Upper lobe of right lung (tissue), 1 donor: ENCODE data around the gene PDE9A. TPM values are rescaled to one million over a fixed set of nuclear protein-coding genes. Genes with fewer than 3 reads are reported as not detected.

ENCODE experiments used
- ATAC-seq: fragments of 200-7000 bp; cut with Tn5 transposase; one replicate; pipeline ENCODE4 v1.9.1; 2020; ENCODE audit warnings: mild to moderate bottlenecking, moderate library complexity
- DNase-seq: peaks from one replicate; pipeline ENCODE4 v3.0.0-alpha.2; 2020
- H3K27ac ChIP-seq: fragments of 200-600 bp; one replicate; pipeline ENCODE4 v1.8.0; 2022
- H3K27me3 ChIP-seq: fragments of 200-600 bp; one replicate; pipeline ENCODE4 v1.8.0; 2022; ENCODE audit warnings: mild to moderate bottlenecking
- H3K36me3 ChIP-seq: fragments of 200-600 bp; one replicate; pipeline ENCODE4 v1.8.0; 2022
- H3K4me1 ChIP-seq: fragments of 200-600 bp; one replicate; pipeline ENCODE4 v1.8.0; 2022
- H3K4me3 ChIP-seq: fragments of 200-600 bp; one replicate; pipeline ENCODE4 v1.8.0; 2022; ENCODE audit warnings: mild to moderate bottlenecking
- H3K9me3 ChIP-seq: fragments of 200-600 bp; one replicate; pipeline ENCODE4 v1.8.0; 2022
- intact Hi-C: fragments of 100-400 bp; cut with DNase I; formaldehyde crosslinking; loops from one replicate; pipeline ENCODE4 v1.11.0; 2022
- total RNA-seq: library from RNA; stranded (reverse); fragmentation: NEBNext Ultra II Directional; extraction: Animal tissue kit (Norgen Biotek cat#: 25700); gene quantifications from one replicate; pipeline ENCODE4 v1.2.1, GENCODE V29; 2021
- TF ChIP-seq, protein P1 (sequence below): fragments of 200-600 bp; IDR thresholded peaks from one replicate; pipeline ENCODE4 v1.8.0; 2022; ENCODE audit warnings: antibody characterized with exemption
- donor health status: DM: no; HTN: yes; CAD: no; lungs with severe emphysema.

PDE9A gene
- total RNA-seq, 1 donor from 2014 or later, result 15.3 TPM

DNA sequence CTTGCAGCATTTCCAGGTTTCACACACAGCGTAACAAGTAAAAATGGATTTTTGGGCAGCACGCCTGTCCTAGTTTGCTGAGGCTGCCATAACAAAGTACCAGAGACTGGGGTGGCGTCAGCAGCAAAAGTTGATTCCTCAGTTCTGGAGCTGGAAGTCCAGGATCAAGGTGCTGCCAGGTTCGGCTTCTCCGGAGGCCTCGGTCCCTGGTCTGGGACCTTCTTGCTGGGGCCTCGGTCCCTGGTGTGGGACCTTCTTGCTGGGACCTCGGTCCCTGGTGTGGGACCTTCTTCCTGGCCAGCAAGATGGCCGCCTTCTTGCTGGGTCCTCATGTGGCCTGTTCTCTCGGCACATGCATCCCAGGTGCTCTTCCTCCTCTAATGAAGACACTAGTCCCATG, 104.0 kb downstream of the PDE9A start:
- Histone ChIP-seq H3K4me3 (no peak overlapping the region), H3K27me3 (no peaks in the 10 kb centered on the region), H3K27ac (no peak overlapping the region), H3K4me1 (no peaks in the 10 kb centered on the region), H3K9me3 (no peaks in the 10 kb centered on the region), H3K36me3 (no peaks in the 10 kb centered on the region)
- ATAC-seq, result no peak
- DNase-seq, result no peak
- TF ChIP-seq, protein P1, sequence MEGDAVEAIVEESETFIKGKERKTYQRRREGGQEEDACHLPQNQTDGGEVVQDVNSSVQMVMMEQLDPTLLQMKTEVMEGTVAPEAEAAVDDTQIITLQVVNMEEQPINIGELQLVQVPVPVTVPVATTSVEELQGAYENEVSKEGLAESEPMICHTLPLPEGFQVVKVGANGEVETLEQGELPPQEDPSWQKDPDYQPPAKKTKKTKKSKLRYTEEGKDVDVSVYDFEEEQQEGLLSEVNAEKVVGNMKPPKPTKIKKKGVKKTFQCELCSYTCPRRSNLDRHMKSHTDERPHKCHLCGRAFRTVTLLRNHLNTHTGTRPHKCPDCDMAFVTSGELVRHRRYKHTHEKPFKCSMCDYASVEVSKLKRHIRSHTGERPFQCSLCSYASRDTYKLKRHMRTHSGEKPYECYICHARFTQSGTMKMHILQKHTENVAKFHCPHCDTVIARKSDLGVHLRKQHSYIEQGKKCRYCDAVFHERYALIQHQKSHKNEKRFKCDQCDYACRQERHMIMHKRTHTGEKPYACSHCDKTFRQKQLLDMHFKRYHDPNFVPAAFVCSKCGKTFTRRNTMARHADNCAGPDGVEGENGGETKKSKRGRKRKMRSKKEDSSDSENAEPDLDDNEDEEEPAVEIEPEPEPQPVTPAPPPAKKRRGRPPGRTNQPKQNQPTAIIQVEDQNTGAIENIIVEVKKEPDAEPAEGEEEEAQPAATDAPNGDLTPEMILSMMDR, result no peak
- intact Hi-C loops, result no loop called here

DNA sequence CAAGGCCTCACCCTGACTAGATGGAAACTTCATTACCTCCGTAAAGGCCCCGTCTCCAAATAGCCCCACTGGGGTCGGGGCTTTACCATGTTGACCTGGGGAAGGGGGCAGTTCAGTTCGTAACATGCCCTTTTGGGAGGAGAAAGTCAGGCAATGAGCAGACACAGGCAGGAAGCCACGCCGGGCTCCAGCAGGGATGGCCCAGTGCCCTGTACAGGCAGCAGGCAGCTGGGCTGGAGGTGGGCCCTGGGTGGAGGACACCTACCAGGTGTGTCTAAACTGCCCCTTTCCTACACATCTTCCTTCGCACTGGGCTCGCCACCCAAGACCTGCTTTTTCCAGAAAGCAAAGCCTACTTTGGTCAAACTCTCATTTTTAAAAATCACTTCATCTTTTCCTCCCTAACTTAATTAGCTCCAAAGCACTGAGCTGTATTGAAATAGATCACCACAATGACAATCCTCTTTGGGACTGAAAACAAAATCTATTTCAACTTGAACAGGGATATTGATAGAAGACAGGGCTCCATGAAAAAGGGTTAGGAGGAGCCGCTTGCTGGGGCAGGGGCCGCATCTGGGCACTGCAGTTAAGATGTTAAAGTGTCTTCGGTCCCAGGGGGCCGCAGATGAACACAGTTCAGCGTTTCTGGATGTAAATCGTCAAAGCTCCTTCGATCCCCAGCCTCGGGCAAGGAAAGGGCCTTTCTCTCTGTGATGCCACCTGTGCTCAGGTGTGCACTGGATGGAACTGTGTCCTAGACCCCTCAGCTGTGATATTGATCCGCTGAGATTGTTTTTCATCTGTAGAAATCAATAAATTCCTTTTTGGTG, 104.6 kb downstream of the PDE9A start:
- ATAC-seq (no peak), DNase-seq (no peak)
- intact Hi-C loops, result no loop called here
- no peak overlapping the region for H3K4me3 ChIP-seq
- no peak overlapping the region for H3K27ac ChIP-seq
- H3K36me3 ChIP-seq, result no peaks in the 10 kb centered on the region
- H3K4me1 ChIP-seq, result no peaks in the 10 kb centered on the region
- H3K27me3 ChIP-seq, result no peaks in the 10 kb centered on the region
- H3K9me3 ChIP-seq, result no peaks in the 10 kb centered on the region
- TF ChIP-seq, protein P1, result no peak

- intact Hi-C loops, result no loop called here
- ATAC-seq (no peak), DNase-seq (no peak)
- TF ChIP-seq, protein P1, result no peak
- no peaks in the 10 kb centered on the region for H3K27me3 ChIP-seq
- H3K4me3 ChIP-seq, result no peak overlapping the region
- H3K4me1 ChIP-seq, result no peaks in the 10 kb centered on the region
- H3K9me3 ChIP-seq, result no peaks in the 10 kb centered on the region
- H3K27ac ChIP-seq, result no peak overlapping the region
- H3K36me3 ChIP-seq, result no peaks in the 10 kb centered on the region
Measured at GRCh38 chr21:42758721-42759593, 105.5 kb downstream of the PDE9A start.

GRCh38 chr21:42759594-42759927, 106.1 kb downstream of the PDE9A start:
- no peak for ATAC-seq
- TF ChIP-seq, protein P1, result no peak
- H3K36me3 ChIP-seq, result no peaks in the 10 kb centered on the region

DNA sequence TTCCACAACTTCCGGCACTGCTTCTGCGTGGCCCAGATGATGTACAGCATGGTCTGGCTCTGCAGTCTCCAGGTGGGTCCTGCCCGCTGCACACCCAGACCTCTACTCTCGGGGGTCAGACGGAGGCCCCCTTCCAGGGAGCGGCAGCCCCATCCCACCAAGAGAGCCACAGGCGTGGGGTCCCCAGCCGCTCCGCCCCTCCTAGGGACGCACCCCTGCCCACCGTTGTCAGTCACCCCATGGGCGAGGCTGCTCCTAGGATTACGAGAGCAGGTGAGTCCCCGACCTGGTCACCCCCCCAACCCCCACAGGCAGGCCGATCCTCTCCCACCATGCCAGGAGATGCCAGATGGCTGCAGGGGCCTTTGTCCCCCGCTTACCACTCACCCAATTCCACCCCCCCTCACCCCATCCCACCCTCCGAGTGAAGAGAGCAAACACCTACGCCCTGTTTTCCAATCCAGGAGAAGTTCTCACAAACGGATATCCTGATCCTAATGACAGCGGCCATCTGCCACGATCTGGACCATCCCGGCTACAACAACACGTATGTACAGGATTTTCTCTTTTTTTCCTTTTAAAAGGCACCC, 107.0 kb downstream of the PDE9A start:
- Histone ChIP-seq H3K4me1 (no peaks in the 10 kb centered on the region), H3K27me3 (no peaks in the 10 kb centered on the region), H3K4me3 (no peak overlapping the region), H3K27ac (no peak overlapping the region), H3K9me3 (no peaks in the 10 kb centered on the region), H3K36me3 (no peaks in the 10 kb centered on the region)
- intact Hi-C loops, result no loop called here
- ATAC-seq, result no peak
- DNase-seq, result no peak
- TF ChIP-seq, protein P1, result no peak

More at GRCh38 chr21:42759594-42759927, 106.1 kb downstream of the PDE9A start:
- Histone ChIP-seq H3K9me3 (no peaks in the 10 kb centered on the region), H3K27me3 (no peaks in the 10 kb centered on the region), H3K27ac (no peak overlapping the region), H3K4me1 (no peaks in the 10 kb centered on the region), H3K4me3 (no peak overlapping the region)
- DNase-seq, result no peak
- intact Hi-C loops, result no loop called here
